AG20443 (cell line): ENCODE measurements around the gene FLOT1.
"Not testable (repeated sequence)": the region's sequence is repeated elsewhere in the genome, so short reads cannot be mapped to it uniquely, and the experiment has no call there.

ENCODE experiments used
- DNase-seq: peaks from one replicate; pipeline ENCODE4 v3.0.0; 2012; ENCODE audit warnings: low spot score, mixed read lengths

The FLOT1 gene

DNA sequence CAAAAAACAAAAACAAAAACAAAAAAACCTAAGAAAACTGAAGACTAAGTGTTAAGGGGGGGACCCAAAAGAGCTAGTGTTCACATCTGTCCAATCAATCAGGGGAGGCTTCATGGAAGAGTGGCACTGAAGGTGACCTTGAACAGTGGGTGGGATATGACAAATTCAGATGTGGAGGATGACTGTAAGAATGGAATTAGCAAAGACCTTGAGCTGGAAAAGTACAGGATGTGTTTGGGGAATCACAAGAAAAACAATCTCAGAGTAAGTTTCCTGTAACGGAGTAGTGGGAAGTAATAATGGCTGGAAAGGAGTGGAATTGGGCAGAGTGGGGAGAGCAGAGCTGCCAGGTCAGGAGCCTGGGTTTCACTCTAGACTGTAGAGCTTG lies 4.8 kb upstream of the FLOT1 start:
- DNase-seq, result no peak

DNA sequence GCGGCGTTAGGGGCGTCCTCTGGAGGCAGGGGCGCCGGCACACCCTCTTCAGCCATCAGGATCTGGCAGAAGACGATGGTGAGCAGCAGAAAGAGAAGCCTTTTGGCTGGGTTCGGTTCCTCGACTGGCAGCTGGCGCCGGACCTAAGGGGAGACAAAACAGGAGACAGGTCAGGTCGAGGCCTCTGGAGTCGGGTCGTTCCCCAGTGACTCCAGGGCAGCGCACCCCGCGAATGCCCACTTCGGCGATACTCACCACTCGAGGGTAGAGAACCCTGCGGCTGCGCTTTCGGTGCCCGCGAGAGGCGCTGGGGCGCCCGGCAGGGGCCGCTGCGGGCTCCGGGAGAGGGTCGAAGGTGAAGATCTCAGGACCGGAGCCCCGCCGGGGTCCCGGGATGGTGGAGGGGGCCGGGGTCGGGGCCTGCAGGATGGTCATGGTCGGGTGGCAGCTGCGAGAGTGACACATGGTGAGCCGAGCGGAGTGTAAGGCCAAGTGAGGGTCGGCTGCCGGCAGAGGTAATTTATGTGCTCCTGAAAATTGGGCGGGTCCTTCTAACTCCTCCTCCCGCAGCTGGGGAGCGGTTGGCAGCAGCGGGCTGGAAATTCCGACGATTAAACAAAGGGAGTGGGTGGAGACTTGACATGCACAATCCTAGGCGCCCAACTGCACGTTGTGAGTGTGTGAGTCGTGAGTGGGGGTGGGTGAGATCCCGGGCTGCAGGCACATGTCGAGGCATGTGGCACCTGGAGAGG lies 1.7 kb upstream of the FLOT1 start, which contains the start of gene IER3:
Gene IER3, minus strand, starts transcription at position 494 of the 752 bp plus-strand sequence. Its CDS starts 29 bp downstream, at position 465.
- peak; percentile 80 for DNase-seq

GRCh38 chr6:30743099-30744053 lies 889 bp upstream of the FLOT1 start:
- peak; percentile 21 for DNase-seq

DNA sequence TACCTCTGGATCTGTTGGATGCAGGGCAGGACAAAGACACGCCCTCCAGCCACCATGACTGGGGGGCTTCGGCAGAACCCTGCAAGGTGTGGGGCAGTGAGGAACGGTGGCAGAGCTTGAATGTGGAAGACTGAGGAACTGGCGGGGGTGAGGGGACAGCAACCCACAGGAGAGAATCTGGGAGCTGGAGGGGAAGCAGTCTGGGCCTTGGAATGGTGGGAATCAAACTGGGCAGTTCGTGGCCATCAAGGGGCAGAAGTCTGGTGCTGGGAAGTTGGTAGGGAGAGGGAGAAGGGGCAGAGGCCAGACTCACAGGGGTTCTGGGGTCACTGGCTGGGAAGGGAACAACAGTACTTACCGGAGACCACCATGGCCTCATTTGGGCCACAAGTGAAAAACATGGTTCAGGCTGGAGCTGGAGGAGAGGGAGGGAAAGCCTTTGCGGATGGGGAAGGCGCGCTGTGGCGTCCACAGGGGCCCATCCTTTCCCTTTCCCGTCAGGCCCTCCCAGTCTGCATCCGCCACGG lies 635 bp downstream of the FLOT1 start:
- DNase-seq, result peak; percentile 70

DNA sequence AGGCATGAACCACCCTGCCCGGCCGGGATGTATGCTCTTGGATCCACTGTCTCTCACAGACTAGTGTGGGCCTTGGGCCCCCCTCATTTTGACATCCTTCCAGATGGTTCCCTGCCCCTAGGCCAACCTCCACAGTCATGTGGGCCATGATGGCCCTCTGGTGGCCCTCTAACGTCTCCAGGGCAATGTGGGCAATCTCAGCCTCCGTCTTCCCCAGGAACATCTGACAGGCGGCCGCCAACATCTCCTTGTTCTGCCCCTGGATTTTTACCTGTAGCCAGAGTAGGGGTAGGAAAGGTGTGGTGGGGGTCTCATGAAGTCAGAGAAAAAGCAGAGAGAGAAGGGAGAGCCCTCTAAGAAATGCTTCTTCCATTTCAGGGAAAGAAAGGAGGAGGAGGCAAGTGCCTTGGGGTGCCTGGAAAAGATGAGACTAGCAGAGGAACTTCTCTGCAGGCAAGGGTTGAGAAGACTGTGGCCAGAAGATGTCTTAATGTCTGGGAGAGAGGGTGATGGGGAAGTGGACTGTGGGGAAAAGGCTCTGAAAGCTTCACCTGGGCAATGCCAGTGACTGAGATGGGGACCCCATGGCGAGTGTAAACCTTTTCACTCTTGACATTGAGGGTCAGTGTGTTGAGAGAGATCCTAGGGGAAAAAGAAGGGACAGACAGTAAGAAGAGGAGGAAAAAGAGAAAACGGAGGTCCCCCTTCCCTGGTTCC lies 1.3 kb downstream of the FLOT1 start:
- no peak for DNase-seq

- DNase-seq, result no peak
These were observed 2.0 kb downstream of the FLOT1 start for GRCh38 chr6:30740540-30740870.

- DNase-seq, result no peak
These were observed 4.0 kb downstream of the FLOT1 start for GRCh38 chr6:30738532-30738931.

DNA sequence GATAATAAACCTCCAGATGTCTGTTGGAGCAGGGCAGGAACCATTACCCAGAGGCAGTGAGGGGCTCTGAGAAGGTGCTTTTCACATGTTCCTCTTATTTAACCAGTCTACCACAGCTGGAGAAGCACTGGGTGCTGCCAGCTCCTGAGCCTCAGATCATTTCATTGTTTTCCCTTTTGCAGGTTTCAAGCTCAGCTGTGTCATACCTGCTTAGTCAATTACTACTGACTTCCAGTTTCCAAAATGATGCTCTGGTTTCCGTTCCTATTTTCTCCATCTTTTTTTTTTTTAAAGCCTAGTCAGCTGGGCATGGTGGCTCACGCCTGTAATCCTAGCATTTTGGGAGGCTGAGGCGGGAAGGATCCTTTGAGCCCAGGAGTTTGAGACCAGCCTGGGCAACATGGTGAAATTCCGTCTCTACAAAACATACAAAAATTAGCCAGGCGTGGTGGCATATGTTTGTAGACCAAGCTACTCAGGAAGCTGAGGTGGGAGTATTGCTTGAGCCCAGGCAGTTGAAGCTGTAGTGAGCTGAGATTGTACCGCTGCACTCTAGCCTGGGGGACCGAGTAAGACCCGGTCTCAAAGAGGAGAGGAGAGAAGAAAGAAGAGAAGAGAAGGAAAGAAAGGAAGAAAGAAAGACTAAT lies 6.7 kb downstream of the FLOT1 start:
- no peak for DNase-seq

GRCh38 chr6:30732237-30732943 lies 10.1 kb downstream of the FLOT1 start:
- no peak for DNase-seq

- no peak for DNase-seq
These were observed 11.7 kb downstream of the FLOT1 start for GRCh38 chr6:30730601-30731435.

DNA sequence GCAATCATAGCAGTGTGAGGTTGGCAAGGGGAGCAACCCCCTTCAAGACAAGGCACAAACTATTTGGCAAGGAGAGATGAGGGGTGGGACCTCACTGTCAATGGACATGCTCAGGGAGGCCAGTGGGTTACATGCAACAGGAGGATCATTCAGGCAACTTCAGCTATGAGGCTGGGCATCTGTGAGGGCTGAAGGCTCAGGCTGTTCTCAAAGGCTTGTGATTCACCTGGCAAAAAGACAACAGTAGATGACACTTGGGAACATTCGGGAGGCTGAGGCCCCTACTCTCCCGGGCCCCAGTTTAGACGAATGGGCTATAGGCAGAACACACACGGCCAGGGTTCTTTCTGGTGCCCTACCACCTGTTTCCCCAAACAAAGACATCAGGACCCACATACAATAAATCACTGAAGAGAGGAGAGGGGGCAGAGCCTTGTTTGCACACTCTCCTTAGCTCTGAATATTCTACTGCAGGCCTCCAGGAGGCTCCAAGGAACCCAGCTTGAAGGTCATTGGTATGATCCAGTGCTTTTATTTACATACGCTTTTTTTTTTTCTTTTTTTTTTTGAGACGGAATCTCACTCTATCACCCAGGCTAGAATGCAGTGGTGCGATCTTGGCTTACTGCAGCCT lies 14.4 kb downstream of the FLOT1 start:
- DNase-seq, result peak; percentile 57

DNA sequence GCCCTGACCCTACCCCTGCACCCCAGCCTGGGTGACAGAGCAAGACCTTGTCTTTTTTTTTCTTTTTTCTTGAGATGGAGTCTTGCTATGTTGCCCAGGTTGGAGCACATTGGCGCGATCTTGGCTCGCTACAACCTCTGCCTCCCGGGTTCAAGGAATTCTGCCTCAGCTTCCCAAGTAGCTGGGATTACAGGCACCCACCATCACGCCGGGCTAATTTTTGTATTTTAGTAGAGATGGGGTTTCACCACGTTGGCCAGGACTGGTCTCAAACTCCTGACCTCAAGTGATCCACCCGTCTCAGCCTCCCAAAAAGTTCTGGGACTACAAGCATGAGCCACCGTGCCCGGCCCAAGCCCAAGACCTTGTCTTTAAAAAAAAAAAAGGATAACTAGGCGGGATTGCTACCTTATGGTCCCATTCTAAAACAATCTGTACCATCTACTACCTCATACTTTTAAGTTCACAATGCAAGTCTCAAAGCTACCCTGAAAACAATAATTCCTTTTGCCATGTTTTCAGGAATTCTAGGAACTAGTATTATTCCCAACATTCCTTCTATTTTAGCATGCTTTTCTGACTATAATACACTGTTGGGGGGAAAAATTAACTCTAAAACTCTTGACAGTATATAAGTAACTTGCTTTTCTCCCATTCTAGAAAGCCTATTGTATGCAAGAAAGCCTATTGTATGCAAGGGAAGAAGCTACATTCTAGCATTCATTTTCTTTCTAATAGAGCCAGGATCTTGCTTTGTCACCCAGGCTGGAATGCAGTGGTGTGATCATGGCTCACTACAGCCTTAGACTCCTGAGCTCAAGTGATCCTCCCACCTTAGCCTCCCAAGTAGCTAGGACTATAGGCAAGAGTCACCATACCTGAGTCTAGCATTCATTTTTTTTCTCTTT lies 15.7 kb downstream of the FLOT1 start:
- no peak for DNase-seq

DNA sequence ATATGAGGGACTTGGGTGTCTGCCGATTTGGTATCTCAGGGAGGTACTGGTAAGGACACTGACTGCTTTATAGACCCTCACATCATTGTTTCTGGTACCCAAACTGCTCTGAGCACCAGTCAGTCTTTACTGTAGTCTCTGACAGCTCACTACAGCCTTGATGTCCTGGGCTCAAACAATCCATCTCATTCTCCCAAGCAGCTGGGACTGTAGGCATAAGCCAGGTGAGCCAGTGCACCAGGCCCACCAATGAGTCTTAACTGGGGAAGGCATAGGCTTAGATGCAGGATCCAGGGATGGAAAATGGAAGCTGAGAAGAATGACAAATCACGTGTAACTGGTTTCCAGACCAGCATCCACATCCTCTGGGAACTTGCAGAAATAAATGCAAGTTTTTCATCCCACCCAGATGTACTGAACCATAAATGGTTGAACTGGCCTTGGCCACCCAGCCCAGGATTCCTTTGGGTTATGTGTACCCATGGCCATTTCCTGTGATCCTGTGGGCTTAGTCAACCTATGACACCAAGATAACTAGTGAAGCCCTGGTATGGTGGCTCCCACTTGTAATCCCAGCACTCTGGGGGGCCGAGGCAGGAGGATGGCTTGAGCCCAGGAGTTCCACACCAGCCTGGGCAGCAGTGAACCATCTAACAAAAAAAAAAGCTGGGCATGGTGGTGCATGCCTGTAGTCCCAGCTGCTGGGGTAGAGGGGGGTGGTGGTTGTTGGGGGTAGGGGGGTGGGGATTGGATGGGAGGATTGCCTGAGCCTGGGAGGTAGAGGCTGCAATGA lies 16.6 kb downstream of the FLOT1 start:
- peak; percentile 13 for DNase-seq

- DNase-seq, result no peak
These were observed 17.4 kb downstream of the FLOT1 start for GRCh38 chr6:30724906-30725667.

DNA sequence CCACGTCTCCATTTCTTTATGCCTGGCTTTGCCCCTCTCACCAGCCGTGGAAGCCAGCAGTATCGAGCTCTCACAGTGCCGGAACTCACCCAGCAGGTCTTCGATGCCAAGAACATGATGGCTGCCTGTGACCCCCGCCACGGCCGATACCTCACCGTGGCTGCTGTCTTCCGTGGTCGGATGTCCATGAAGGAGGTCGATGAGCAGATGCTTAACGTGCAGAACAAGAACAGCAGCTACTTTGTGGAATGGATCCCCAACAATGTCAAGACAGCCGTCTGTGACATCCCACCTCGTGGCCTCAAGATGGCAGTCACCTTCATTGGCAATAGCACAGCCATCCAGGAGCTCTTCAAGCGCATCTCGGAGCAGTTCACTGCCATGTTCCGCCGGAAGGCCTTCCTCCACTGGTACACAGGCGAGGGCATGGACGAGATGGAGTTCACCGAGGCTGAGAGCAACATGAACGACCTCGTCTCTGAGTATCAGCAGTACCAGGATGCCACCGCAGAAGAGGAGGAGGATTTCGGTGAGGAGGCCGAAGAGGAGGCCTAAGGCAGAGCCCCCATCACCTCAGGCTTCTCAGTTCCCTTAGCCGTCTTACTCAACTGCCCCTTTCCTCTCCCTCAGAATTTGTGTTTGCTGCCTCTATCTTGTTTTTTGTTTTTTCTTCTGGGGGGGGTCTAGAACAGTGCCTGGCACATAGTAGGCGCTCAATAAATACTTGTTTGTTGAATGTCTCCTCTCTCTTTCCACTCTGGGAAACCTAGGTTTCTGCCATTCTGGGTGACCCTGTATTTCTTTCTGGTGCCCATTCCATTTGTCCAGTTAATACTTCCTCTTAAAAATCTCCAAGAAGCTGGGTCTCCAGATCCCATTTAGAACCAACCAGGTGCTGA lies 18.4 kb downstream of the FLOT1 start:
- not testable (repeated sequence) for DNase-seq
